NCI-H2107 treated with DMSO at 0.1 percent for 48 hours (cell line): ENCODE results near the gene THADA.
A peak's percentile ranks its signal among the peaks of the same experiment; 100 is the strongest.

Experiments
- DNase-seq: peaks from one replicate; lab custom pipeline; 2025; ENCODE audit not compliant: unreplicated experiment; lab: John Stamatoyannopoulos, UW

Gene THADA

DNA sequence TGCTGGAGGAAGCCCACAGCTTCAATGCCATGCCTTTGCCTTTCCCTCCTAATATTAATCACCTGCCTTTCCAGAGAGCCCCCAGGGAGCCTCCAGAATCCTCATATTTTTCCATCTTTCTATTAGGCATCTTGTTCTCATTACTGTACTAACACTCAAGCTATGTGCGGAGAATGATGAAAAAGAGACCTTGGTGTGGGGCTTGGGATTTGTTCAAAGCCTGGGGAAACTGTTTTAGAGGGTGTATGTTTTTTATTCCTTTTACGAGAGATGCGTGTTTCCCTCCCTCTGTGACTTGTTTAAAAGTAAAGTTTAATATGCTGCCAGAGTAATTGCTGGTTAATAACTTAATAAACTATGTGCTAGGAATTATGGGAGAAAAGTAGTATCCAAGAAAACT, 267.0 kb downstream of the THADA start:
- no peak for DNase-seq

GRCh38 chr2:43328133-43328532, 267.7 kb downstream of the THADA start:
- DNase-seq: no peak

DNA sequence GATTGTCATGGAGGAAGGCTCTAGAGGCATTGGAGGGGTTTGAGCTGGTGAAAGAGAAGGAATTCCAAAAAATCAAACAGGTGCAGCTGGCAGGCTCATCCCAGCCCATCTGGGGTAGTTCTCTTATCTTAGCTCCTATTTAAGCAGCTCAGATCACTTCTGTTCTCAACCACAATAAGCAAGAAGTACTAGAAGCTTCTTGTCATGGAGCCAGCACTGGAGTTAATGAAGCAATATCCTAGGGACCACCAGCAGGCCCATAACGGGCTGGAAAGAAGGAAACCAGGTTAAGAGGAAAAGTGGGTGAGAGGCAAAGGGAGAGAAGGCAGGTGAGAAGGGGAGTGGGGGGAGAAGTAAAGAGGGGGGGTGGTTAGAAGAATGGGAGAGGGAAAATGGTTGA, 268.7 kb downstream of the THADA start:
- DNase-seq: no peak

DNA sequence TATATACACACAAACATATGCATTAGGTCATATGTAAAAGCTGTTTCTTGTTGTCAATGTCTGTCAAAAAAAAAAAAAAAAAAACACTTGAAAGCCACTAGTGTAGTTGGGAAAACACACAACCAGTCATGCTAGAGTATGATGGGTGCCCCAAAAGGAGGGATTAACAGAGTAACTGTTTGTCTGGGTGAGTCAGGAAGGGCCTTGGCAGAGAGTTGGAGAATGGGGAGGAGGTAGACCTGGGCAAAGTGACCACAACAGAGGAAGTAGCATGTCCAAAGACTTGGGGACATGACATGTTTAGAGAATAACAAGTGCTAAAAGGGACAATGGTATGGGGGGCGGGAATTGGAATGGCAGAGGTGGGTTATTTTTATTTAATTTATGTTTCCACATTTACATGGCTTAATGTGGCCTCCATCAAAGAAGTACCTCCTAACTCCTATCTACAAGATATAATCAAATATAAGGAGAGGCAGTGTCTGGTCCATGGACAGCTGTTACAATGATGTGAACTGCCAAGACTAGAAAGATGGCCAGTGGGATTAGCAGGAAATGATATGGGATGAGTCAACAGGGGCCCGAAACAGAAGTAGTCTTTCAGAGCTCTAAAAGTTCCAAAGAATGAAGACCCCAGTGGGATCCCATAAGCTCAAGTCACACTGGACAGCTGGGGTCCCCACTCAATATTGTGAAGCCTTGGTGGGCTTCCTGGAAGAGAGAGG, 269.6 kb downstream of the THADA start:
- no peak for DNase-seq

DNA sequence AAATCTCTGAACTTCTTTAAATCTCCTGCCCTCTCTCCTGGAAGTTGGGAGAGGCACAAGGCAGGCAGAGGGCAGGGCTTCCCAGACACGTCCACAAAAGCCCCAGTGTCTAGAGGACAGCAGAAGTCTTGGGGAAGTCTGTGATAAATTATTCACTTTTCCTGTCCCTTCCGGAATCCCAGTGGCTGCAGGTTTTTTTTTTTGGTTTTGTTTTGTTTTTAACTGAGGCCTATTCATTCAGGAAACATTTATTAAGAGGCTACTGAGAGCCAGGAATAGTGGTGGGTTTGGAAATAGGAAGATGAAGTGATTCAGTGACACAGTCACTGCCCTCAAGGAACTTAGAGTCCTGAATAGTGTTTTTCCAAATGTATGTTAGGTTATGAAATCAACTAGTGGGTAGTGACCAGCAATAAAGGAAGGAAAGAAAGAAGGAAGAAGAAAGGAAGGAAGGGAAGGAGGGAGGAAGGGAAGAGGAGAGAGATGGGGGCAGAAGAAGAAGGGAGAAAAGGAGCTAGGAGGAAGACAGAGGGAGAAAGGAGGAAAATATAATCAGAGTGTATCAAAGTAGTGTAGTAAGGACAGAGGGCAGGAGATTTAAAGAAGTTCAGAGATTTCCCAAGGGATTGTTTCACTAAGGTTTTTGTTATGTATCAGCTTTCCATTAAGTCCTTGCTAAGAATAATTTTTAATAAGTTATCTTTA, 270.6 kb downstream of the THADA start:
- no peak for DNase-seq

DNA sequence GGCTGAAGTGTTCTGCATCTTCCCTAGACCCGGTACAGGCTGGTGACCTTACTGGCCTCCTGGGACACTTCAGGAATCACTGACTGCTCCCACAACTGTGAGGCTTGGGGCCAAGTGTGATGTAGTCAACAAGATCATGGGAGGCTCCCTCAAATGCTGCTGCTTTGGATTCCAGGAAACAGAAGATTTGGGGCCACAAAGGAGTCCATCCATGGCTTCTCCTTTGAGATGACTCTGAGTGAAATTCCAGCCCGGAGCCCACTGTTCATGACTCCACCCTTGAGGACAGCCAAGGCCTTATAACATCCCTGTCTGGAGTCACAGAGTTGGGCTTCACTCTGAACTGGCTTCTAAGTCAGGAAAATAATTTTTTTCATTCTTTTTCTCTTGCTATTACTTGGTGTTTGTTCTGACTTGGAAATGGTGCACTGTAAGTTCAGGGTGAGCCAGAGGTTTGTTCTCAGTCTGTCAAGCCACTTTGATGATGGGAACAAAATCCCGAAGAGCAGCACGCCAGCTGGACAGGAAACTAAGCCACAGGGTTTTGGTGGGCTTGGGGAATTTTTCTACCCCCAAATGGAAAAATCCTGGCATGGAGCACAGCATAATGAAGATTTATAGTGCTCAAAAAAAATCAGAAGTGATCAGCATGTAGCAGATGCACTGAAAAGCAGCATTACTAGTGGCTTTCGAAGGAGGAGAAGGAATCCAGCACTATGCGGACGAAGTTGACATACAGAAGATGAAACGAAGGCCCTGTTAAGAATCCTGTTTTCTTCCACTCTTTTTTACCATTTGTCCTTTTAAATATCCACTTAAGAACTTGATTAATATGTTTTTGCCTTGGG, 271.4 kb downstream of the THADA start:
- no peak for DNase-seq

GRCh38 chr2:43323857-43324256, 272.0 kb downstream of the THADA start:
- no peak for DNase-seq

DNA sequence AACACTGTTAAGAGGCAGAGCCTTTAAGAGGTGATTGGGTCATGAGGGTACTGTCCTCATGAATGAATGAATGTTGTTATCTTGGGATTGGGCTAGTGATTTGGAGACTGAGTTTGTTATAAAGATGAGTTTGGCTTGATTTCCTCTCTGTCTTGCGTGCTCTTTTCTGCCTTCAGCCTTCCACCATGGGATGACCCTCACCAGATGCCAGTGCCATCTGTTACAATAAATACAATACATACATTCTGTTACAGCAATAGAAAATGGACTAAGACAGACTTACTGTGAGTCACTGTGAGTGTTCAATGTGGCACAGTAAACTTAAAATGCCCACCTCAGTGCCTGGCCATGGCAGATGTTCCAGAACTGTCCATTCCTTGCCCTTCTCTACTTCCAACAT, 274.4 kb downstream of the THADA start:
- DNase-seq: no peak

DNA sequence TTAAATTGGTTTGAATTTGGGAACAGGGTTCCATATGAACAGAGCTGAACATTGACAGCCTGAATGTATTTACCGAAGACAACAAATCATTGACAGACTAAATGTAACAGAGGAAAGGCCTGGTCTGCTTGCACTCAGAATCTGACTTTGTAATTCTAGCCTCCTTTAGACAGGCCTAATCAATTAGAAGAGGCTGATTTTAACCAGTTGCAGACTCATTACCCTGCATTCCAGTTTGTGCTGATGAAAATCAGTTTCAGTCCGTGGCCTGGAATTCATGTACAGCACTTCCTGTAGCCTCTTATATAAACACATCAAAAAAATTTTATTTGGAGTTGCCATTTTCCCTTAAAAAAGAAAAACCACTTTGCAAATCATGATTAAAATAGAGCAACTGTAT, 276.3 kb downstream of the THADA start:
- DNase-seq: no peak

DNA sequence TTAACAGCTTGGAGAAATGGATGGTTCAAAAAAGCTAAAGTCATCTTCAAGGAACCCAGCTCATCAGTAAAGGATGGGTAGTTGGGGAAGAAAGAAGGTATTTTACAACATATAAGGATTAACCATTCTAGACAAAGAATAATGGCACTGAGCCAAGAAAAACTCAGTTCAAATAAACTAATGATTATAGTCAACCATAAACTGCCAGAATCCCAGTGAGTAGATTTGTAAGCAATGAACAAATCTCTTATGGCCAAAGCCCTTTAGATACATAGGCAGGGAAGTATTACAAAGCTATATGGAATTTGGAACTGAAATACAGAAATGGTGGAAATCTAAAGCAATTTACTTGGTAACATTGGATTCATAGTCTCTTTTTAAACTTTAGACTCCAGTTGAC, 277.0 kb downstream of the THADA start:
- DNase-seq: no peak

GRCh38 chr2:43317680-43318079, 278.2 kb downstream of the THADA start:
- DNase-seq: no peak

DNA sequence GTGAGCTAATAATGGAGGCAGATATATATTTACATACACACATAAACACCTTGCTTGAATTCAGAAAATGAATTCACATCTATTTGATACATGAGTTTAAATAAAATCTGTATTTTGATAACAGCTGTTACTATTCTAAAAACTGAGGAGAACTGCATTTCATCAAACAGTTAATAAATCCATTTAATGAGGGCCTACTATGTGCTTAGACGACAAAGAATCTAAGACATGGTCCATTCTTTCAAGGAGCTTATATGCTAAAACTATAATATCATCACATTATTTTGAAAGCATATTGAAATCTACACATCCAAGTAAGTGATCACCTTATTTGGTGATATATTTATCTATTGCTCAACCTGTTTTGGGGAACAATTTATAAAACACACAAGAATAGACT, 278.6 kb downstream of the THADA start:
- DNase-seq: no peak

GRCh38 chr2:43315482-43315881, 280.4 kb downstream of the THADA start:
- no peak for DNase-seq

DNA sequence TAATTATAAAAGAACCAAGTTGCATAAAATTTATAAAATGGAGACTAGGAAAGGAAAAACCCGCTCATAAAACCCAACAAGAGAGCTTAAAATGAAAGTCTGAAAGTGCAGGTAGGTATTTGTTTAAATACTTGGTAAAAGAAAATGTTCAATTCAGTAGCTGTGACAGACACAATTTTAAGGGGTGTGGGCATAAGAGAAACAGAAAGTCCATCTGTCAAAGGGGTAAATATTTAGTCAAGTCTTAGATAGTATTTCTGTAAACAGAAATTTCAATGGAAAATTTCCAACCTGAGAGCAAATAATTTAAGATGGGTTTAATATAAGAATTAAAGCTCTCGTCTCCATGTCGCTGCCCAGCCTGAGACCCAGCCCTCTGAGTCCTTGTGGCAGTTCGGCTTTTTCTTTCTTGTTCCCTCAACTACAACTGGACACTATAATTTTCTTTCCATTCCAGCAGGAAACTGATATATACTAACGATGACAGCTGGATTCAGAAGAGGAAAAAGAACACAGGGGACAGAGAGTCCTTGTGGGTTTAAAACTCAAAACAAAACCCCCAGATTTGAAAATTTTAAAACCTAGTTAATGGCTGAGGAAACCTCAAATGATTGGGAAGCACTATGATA, 281.4 kb downstream of the THADA start:
- DNase-seq: no peak

DNA sequence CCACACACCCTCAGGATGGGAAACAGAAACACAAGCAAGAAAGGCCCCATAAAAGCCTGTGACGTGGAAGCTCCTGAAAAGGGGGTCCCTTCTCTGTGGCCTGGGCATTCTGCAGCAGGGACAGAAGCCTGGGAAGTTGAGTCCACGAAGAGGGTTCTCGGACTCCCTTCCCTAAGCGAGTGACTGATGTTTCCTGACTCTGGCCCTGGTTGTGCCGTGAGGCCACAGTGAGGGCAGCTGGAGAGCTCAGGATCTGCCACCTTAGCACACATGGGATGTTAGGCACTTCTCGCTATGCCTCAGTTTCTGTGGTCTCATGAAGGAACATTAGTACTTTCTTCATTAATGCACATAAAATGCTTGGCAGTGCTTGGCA, 282.2 kb downstream of the THADA start:
- no peak for DNase-seq

DNA sequence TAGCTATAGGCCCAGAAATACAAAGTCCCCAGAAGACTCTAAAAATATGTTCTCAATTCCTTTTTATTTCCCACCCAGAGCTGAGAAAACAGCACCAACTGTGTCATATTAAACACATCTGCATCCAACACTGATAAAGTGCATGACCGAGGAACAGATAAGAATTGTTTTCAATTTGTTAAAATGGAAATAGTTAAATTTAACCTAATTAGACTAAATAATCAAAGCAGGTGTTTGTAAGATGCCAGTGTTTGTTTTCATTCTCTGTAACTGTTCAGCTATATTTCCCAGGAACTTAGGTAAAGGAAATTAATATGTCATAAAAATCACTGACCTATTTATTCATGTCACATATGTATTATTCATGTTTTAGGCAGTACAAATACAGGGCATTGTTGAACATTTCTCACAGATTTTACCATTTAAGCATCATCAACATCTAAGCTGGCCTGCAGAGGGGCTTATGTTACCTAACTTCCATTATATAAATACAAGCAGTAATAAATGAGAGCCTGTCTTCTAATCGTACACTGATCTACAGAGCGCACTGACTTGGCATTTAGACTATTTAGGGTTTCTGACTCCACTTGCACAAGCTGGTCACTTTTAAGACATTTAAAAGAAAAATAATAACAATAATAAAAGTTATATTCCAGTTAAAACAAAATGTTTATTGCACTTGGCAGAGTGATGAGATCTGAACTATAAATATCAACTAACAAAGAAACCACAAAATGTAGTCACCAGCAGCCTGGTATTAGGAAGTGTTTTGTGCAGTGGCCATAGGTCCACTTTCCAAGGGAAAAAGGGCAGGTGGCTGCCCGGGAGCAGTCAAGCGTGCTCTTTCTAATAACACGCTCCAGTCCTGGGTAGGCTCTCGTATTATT, 282.8 kb downstream of the THADA start:
- peak; percentile 32 for DNase-seq

- DNase-seq: no peak
Observed at GRCh38 chr2:43311276-43311675, 284.6 kb downstream of the THADA start.

DNA sequence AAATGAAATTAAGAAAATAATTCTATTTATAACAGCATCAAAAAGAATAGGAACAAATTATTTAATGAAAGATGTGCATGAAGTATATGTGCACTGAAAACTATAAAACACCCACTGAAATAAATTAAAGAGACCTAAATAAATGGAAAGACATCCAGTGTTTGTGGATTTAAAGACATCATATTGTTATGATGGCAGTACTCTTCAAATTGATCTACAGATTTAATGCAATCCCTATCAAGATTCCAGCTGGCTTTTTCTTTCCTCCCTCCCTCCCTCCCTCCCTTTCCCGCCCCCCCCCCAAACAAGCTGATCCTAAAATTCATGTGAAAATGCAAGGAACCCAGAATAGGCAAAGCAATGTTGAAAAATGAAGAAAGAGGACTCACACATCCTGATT, 285.9 kb downstream of the THADA start:
- DNase-seq: no peak

DNA sequence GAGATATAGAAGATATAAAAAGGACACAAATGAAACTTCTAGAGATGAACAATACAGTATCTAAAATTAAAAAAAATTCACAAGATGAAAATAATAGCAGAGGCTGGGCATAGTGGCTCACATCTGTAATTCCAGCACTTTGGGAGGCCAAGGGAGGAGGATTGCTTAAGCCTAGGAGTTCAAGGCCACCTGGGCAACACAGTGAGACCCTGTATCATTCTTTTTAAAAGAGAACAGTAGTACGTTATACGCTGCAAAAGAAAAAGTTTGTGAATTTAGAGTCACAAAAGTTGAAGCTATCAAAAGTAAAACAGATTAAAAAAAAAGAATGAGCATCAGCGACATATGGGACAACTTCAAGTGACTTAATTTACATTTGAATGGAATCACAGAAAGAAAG, 287.9 kb downstream of the THADA start:
- no peak for DNase-seq

DNA sequence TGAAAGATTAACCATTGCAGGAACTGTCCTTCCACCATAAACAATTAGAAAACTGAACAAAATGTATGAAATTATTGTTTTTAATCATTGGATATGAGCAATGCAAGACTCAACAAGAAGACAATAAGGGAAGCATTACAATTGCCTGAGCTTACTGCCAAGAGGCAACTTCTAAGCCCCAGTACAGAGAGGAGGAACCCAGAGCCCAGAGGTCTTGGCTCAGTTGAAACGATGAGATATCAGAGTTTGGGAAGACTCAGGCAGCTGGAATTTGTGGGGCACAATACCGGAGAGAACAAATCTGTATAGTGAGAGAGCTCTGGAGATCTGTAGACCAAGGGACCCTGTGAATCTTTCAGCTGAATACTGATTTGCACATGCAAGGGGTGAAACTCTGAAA, 288.8 kb downstream of the THADA start:
- DNase-seq: no peak

GRCh38 chr2:43306197-43306596, 289.6 kb downstream of the THADA start:
- no peak for DNase-seq
